NCI-H460 (cell line): ENCODE results near the gene OXT. TPM values are rescaled to one million over a fixed set of nuclear protein-coding genes. Genes with fewer than 3 reads are reported as not detected.
"Not testable (repeated sequence)": the region's sequence is repeated elsewhere in the genome, so short reads cannot be mapped to it uniquely, and the experiment has no call there.

ENCODE experiments used
- DNase-seq: peaks from one replicate; pipeline ENCODE4 v3.0.0-alpha.2; 2016; ENCODE audit warnings: low read depth; ENCODE audit errors: extremely low read depth
- polyA plus RNA-seq: library from polyadenylated mRNA; depleted of rRNA; stranded (reverse); fragments of >200 nt; gene quantifications from 2 replicates; pipeline ENCODE4 v1.2.3, GENCODE V29; 2014; cell fraction: nucleus; rRNA removed
- total RNA-seq: library from RNA; depleted of rRNA; stranded (reverse); fragments of >200 nt; shearing (Covaris generic); gene quantifications from 2 replicates; pipeline ENCODE4 v1.2.3, GENCODE V29; 2014; rRNA removed

The OXT gene
- not detected in 2 replicates for total RNA-seq
- not detected in 2 replicates for polyA plus RNA-seq

GRCh38 chr20:3071610-3072529 lies at the start of gene OXT:
OXT (plus strand) TSS chr20:3071620; CDS start chr20:3071656, 36 bp downstream.
- DNase-seq: no peak

DNA sequence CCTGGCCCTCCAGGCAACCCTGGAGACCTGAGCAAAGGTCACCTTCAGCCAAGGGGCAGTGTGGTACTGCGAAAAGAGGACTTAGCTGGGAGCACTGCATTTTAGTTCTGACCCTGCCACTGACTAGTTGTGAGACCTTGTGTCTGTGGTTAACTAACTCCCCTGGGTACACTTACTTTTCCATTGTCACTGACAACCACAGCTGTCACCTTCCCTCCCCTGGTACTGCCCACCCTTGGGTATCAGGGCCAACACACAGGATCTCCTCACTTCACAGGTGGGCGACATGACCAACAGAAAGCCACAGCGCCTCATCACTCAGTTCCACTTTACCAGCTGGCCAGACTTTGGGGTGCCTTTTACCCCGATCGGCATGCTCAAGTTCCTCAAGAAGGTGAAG lies 49.6 kb upstream of the OXT start:
- no peak for DNase-seq

DNA sequence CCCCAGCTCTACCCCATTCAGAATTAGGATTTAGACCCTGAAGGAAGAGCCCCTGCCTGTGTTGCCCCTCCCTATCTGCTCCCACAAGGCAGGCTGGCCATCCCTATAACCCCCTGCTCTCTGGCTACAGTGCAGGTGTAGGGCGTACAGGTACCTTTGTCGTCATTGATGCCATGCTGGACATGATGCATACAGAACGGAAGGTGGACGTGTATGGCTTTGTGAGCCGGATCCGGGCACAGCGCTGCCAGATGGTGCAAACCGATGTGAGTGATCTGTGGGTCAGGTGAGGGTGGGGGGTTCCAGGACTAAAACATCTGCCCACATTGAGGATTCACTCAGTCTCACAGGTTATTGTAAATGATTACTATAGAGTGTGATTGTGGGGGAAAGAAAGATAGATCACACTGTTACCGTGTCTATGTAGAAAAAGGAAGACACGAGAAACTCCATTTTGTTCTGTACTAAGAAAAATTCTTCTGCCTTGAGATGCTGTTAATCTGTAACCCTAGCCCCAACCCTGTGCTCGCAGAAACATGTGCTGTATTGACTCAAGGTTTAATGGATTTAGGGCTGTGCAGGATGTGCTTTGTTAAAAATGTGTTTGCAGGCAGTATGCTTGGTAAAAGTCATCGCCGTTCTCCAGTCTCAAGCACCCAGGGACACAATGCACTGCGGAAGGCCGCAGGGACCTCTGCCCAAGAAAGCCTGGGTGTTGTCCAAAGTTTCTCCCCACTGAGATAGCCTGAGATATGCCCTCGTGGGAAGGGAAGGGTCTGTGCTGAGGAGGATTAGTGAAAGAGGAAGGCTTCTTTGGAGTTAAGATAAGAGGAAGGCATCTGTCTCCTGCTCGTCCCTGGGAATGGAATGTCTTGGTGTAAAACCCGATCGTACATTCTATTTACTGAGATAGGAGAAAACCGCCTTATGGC lies 48.6 kb upstream of the OXT start:
- DNase-seq: not testable (repeated sequence)

DNA sequence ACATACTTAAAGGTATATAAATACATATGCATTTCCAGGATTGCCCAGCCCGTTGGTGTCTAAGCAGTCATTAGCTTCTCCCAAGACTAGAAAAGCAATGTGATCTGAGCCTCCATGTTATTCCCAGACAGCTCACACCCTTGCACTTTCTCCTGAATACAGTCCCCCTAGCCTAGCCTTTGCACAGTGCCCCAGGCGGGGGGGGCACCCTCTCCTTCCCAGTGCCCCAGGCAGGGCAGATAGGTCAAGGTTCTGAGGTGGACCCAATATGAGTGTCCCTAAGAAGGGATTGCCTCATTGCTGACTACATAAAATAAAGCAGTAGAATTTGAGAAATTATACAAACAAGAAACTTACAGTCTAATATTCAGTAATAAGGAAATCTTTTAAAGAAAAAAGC lies 43.4 kb upstream of the OXT start:
- DNase-seq: no peak

DNA sequence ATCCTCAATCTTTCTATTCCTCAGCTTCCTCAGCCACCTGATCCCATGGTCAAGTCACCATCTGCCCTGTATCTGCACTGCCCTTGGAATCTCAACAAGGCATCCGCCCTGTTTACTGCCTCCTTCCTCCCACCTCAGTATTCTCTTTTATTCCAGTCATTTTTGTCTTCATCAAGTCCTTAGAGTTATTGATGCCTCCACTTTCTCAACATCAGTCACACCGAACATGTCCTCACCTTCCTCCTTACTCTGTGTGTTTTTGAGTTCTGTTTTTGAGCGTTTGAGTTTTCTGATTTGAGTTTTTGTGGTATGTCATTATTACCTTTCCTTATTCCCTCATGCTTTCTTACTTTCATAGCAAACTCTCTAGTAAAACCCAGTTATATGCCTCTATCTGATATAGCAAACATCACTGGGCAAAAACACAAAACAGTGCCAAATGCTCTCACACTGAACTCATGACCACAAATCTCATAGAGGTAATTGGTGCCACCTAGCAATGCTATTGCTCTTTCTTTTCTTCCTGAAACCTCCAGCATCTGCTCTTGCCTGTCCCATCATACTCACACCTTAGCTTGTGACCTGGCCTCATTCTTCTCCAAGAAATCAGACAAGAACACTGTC lies 39.8 kb upstream of the OXT start:
- DNase-seq: no peak

- DNase-seq: no peak
These were observed 38.8 kb upstream of the OXT start for GRCh38 chr20:3032624-3033023.

DNA sequence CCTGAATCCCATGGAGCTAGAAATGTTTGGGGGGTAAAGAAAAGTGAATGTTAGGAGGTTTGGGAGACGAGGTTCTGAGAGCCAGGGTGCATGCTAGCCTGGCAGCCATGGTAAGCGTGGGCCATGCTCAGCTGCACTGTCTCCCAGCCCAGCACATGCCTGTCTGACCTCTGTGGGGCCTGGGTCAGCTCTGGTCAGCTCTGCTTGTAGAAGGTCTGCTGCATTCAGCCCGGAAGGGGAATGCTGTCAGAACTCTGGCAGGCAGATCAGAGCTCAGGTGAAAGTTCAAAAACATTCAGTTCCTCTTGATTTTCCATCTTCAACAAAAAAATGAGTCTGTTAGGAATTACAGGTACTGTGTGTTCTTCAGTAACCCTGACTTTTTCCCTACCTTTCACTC lies 33.8 kb upstream of the OXT start:
- DNase-seq: no peak

- DNase-seq: no peak
These were observed 33.0 kb upstream of the OXT start for GRCh38 chr20:3038454-3038853.

DNA sequence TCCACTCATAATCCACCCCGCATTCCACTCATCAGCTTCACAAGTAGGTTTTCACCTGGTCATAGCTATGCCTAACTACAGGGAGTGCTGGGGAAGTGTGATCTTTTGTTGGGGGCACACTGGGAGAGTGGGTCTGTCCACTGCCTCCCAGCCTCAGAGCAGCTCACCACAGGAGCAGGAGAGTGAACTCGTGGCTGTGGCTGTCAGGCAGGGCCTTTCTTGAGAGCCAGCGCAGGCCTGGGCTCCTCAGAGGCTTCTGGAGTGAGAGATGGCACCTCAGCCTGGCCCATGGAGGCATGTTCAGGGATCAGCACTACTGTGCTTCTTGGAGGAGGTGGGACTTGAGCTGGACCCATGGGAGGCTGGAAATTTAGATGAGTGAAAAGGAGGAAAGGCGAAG lies 32.0 kb upstream of the OXT start:
- DNase-seq: no peak

DNA sequence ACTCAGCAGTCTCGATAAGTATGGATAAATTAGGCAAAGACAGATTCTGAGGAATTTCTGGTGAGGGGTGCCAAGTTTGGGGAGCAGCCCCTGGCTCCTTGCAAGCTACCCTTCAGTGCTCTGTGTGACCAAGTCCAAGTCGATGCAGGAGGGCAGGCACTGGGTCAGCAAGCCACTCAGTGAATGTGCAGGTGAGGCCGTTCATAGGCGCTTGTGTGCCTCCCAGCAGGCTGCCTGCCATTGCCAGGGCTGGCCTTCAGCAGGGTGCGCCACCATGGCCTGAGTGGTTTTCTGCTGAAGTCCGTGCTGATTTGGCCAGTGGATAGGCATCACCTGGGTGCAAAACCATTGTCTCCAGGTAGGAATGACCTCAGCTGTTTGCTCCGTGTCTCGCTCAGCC lies 31.3 kb upstream of the OXT start:
- DNase-seq: no peak

GRCh38 chr20:3041854-3042409 lies 29.5 kb upstream of the OXT start:
- no peak for DNase-seq

DNA sequence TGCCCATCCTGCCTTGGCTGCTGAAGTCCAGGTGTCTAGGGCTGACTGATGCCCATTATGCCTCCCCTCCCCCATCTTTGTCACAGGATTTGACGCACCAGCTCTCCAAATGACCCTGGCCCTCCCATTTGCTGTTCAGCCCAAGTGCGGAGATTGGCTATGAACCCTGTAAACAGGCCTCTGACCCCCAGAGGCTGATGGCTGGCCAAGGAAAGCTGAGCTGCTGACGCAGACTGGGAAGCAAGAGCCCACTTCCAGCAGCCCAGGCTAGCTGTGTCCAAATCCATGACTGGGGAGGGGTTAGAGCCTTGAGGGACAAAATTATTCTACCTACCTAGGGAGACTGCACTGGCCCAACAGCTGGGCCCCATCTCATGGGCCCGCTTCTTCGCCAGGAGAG lies 28.8 kb upstream of the OXT start:
- no peak for DNase-seq

DNA sequence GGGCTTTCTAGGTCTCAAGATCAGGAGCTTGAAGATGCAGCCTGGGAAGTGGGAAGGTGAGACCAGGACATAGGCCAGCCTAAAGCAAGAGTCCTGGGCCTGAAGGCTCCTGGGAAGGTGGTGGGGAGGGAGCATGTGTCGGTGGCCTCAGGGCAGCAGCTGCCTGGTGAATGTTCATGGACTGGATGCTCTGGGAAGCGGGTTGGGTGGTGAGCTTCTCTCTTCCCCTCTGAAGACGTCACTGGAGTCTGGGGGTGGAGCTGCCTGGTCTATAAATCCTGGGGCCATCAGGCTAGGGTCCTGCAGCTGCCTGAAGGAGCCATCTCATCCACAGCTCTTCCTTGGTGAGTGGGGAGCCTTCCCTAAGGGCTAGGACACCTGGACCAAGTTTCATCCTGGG lies 28.1 kb upstream of the OXT start, which contains the start of gene GNRH2:
GNRH2 (plus strand) TSS at position 301 of the 400 bp plus-strand sequence. CDS start 793 bp downstream, outside the sequence.
- no peak for DNase-seq

DNA sequence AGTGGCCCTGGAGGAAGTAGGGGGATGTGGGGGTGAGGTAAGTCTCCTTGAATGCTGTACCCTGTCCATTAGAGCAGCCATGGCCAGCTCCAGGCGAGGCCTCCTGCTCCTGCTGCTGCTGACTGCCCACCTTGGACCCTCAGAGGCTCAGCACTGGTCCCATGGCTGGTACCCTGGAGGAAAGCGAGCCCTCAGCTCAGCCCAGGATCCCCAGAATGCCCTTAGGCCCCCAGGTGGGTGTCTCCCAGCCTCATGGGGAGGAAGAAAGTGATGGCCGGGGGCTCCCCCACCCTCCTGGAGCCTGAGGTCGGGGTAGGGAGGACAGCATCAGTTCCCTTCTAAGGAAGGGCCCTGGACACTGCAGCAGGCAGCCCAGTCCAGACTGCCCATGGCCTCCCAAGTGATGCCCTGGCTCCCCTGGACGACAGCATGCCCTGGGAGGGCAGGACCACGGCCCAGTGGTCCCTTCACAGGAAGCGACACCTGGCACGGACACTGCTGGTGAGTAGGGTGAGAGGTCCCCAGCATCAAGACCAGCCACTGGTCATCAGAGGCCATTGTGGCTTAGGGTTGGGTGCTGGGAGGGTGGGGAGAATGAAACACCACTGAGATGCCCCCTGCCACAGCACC lies 27.0 kb upstream of the OXT start:
- no peak for DNase-seq

DNA sequence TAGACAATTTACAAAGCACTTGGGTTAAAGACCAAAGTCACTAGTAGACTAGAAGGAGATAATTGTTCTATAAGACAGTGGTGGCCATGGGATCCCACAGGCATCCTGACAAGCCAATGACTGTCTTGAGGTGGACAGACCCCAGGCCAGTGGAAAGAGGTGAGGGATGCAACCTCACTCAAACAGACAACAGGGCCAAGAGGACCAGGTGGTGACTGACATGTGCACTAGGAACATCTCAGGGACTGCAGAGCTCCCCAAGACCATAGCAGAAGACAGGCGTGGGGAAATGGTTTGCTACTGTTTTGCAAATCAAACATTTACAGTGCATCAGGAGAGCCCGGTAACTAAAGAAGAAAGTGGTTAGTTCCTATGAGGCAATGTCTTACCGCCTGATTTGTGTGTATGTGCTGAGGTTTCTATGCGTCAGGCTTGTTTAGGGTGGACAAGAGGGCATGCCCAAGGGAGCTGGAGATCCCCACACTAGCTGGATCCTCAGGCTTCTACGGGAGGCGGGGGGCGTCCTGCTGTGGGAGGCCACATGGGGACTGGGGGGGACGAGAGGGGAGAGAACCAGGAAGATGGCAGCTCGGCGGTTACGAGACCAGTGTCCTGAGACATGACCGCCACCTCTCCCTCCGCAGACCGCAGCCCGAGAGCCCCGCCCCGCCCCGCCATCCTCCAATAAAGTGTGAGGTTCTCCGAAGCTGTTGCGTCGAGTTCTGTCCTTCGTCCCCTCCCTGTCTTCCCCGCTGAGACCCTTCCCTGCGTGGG lies 26.2 kb upstream of the OXT start:
- DNase-seq: peak; percentile 63

- DNase-seq: peak; percentile 82
These were observed 25.4 kb upstream of the OXT start, which contains the start of gene MRPS26 for GRCh38 chr20:3045816-3046676. MRPS26 (plus strand) TSS chr20:3046052; CDS start chr20:3046069, 17 bp downstream.

- no peak for DNase-seq
These were observed 24.6 kb upstream of the OXT start for GRCh38 chr20:3046677-3047462.
